Adrenal gland (tissue), 12 donors: ENCODE data around the gene BBOX1. TPM values are rescaled to one million over a fixed set of nuclear protein-coding genes. Genes with fewer than 3 reads are reported as not detected.

Experiments
- DNase-seq, 7 donors: peaks; one replicate each; pipeline ENCODE4 v3.0.0-alpha.2; 2019 to 2020
- H3K27ac ChIP-seq, 5 donors: fragments of 200-600 bp; sonication (generic) in 4 of 5; 1 replicate in 3 of 5; 2 replicates in 2 of 5; pipeline versions ENCODE4 v1.5.1 to v1.8.0; 2016 to 2020; ENCODE audit warnings: mild to moderate bottlenecking in 1 of 5
- H3K27me3 ChIP-seq: fragments of 200-600 bp; 2 replicates; pipeline ENCODE4 v1.8.0; 2021
- H3K36me3 ChIP-seq, 2 donors: fragments of 200-600 bp; replicated peaks in 1 of 2; 1 replicate in 1 of 2; 2 replicates in 1 of 2; pipeline versions ENCODE4 v1.5.1 to v1.8.0; 2018 to 2022
- H3K4me1 ChIP-seq, 2 donors: fragments of 200-600 bp; replicated peaks in 1 of 2; 1 replicate in 1 of 2; 2 replicates in 1 of 2; pipeline versions ENCODE4 v1.5.1 to v1.8.0; 2018 to 2021
- H3K4me3 ChIP-seq, 4 donors: fragments of 200-600 bp; sonication (generic) in 3 of 4; one replicate each; pipeline ENCODE4 v1.5.1; 2016 to 2018
- H3K9me3 ChIP-seq, 3 donors: fragments of 200-600 bp; sonication (generic) in 1 of 3; replicated peaks in 1 of 3; 1 replicate in 2 of 3; 2 replicates in 1 of 3; pipeline versions ENCODE4 v1.5.1 to v1.8.0; 2016 to 2021
- POLR2A ChIP-seq, 2 donors: fragments of 450-650 bp; IDR thresholded peaks; one replicate each; pipeline ENCODE4 v1.6.1; 2017; ENCODE audit warnings: antibody characterized with exemption in 2 of 2, mild to moderate bottlenecking in 2 of 2, moderate library complexity in 1 of 2
- WGBS, 4 donors: extraction: QIAGEN DNeasy Blood & Tissue Kit in 2 of 4; methylation state at CpG; one replicate each; pipeline versions ENCODE4 v1.1.5 to v1.1.7; 2013 to 2017; 5-methylcytosine and 5-hydroxymethylcytosine counted together
- intact Hi-C, 2 donors: fragments of 100-400 bp; cut with DNase I; formaldehyde crosslinking; loops; one replicate each; pipeline versions ENCODE4 v1.14.1 to v1.15.0; 2022 to 2023
- polyA plus RNA-seq, 3 donors: library from polyadenylated mRNA; stranded (reverse); fragments of 200-250 nt in 2 of 3; fragments of 350-450 nt in 1 of 3; fragmentation: Illumina TruSeq in 1 of 3; extraction: RNeasy Lipid Tissue Mini Kit (QIAGEN cat#74804) in 1 of 3; gene quantifications; one replicate each; pipeline ENCODE4 v1.2.3, GENCODE V29; 2013 to 2014
- total RNA-seq, 9 donors: library from RNA; depleted of rRNA in 4 of 9; stranded (reverse); fragments of >200 nt in 4 of 9; fragments of 120-200 nt in 1 of 9; fragmentation: NEBNext Ultra II Directional in 1 of 9; extraction: Animal tissue kit (Norgen Biotek cat#: 25700) in 1 of 9; gene quantifications; one replicate each; pipeline versions ENCODE4 v1.1.0 to v1.2.4, GENCODE V29; 2013 to 2023
- TF ChIP-seq, protein P1 (sequence below), 6 experiments: fragments of 450-650 bp in 4 of 6; fragments of 200-600 bp in 2 of 6; sonication (generic) in 1 of 6; IDR thresholded peaks; 1 replicate in 5 of 6; 2 replicates in 1 of 6; pipeline versions ENCODE4 v1.5.1 to v1.8.0; 2016 to 2021; ENCODE audit warnings: antibody characterized with exemption in 6 of 6, mild to moderate bottlenecking in 2 of 6, moderate library complexity in 1 of 6
- donor health status: healthy with polysubstance abuse.
- donor health status: Bipolar disorder and iron deficiency.
- donor health status: DM: yes; HTN: yes; CAD: no.
- donor health status: DM: no; HTN: no; CAD: no.
- donor health status: DM: no; HTN: no; CAD: no.
- donor health status: DM: yes; HTN: yes; CAD: no.

BBOX1 gene
- total and polyA plus RNA-seq, 12 donors: 0.28 TPM; not detected in 11

- TF ChIP-seq, protein P1, sequence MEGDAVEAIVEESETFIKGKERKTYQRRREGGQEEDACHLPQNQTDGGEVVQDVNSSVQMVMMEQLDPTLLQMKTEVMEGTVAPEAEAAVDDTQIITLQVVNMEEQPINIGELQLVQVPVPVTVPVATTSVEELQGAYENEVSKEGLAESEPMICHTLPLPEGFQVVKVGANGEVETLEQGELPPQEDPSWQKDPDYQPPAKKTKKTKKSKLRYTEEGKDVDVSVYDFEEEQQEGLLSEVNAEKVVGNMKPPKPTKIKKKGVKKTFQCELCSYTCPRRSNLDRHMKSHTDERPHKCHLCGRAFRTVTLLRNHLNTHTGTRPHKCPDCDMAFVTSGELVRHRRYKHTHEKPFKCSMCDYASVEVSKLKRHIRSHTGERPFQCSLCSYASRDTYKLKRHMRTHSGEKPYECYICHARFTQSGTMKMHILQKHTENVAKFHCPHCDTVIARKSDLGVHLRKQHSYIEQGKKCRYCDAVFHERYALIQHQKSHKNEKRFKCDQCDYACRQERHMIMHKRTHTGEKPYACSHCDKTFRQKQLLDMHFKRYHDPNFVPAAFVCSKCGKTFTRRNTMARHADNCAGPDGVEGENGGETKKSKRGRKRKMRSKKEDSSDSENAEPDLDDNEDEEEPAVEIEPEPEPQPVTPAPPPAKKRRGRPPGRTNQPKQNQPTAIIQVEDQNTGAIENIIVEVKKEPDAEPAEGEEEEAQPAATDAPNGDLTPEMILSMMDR (IDR thresholded peaks at IDR 0.05): no peak
- no peak for TF ChIP-seq POLR2A (IDR thresholded peaks at IDR 0.05)
- intact Hi-C loops: no loop called here
- Histone ChIP-seq H3K27ac (no peak overlapping the region), H3K9me3 (no peaks in the 10 kb centered on the region), H3K27me3 (no peaks in the 10 kb centered on the region), H3K36me3 (no peaks in the 10 kb centered on the region), H3K4me3 (no peak overlapping the region), H3K4me1 (no peaks in the 10 kb centered on the region)
- no peak for DNase-seq
- 73 to 82% (median 76%) methylated on average over 8 of the region's 8 CpGs for WGBS, 4 donors
These were observed 14.5 kb upstream of the BBOX1 start for GRCh38 chr11:27025957-27026733.

DNA sequence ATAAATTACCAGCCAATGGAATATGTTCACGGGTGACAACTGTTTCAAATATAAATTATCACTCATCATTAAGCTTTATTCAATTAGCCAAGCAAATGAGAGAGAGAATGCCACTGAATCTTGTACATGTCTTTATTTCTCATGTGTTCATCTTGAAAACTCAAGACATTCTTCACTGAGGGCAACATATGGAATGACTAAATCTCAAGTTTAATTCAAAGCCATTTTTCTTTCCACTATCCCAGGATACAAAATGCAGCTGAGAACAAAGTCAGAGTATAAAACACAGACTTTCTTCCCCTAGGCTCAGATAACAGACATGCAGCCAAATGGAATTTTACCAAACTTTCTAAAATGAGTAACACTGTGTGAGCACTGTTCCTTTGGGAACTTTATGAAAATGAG is 12.1 kb upstream of the BBOX1 start:
- H3K27ac ChIP-seq: no peak overlapping the region
- TF ChIP-seq POLR2A (IDR thresholded peaks at IDR 0.05): no peak
- TF ChIP-seq, protein P1 (IDR thresholded peaks at IDR 0.05): no peak
- intact Hi-C loops: no loop called here

GRCh38 chr11:27029966-27030365 is 10.6 kb upstream of the BBOX1 start:
- no peaks in the 10 kb centered on the region for H3K4me1 ChIP-seq
- TF ChIP-seq POLR2A (IDR thresholded peaks at IDR 0.05): no peak
- TF ChIP-seq, protein P1 (IDR thresholded peaks at IDR 0.05): no peak
- H3K27me3 ChIP-seq: no peaks in the 10 kb centered on the region
- no peaks in the 10 kb centered on the region for H3K36me3 ChIP-seq
- 88 to 100% (median 92%) methylated on average over 1 of the region's 1 CpG for WGBS, 4 donors
- DNase-seq: no peak
- H3K27ac ChIP-seq: no peak overlapping the region
- no peaks in the 10 kb centered on the region for H3K9me3 ChIP-seq
- no peak overlapping the region for H3K4me3 ChIP-seq
- intact Hi-C loops: no loop called here

More for the DNA sequence above, 12.1 kb upstream of the BBOX1 start:
- H3K9me3 ChIP-seq: no peaks in the 10 kb centered on the region
- 56 to 72% (median 67%) methylated on average over 1 of the region's 1 CpG for WGBS, 4 donors
- no peak for DNase-seq
- H3K36me3 ChIP-seq: no peaks in the 10 kb centered on the region
- no peaks in the 10 kb centered on the region for H3K4me1 ChIP-seq
- H3K4me3 ChIP-seq: no peak overlapping the region
- H3K27me3 ChIP-seq: no peaks in the 10 kb centered on the region

GRCh38 chr11:27031754-27032153 is 8.9 kb upstream of the BBOX1 start:
- TF ChIP-seq, protein P1 (IDR thresholded peaks at IDR 0.05): no peak
- no peak for TF ChIP-seq POLR2A (IDR thresholded peaks at IDR 0.05)
- 56 to 83% (median 75%) methylated on average over 2 to 5 of the region's 5 CpGs for WGBS, 4 donors
- H3K27me3 ChIP-seq: no peaks in the 10 kb centered on the region
- intact Hi-C loops: no loop called here
- no peak overlapping the region for H3K27ac ChIP-seq
- no peaks in the 10 kb centered on the region for H3K4me1 ChIP-seq
- no peak for DNase-seq
- no peaks in the 10 kb centered on the region for H3K9me3 ChIP-seq
- no peaks in the 10 kb centered on the region for H3K36me3 ChIP-seq
- H3K4me3 ChIP-seq: no peak overlapping the region
